Cortex of kidney (tissue), 1 donor: ENCODE measurements around the gene CDK14.
"Not testable (repeated sequence)": the region's sequence is repeated elsewhere in the genome, so short reads cannot be mapped to it uniquely, and the experiment has no call there.

Source experiments
- DNase-seq: peaks from one replicate; lab custom pipeline; 2025; lab: John Stamatoyannopoulos, UW

CDK14 gene

DNA sequence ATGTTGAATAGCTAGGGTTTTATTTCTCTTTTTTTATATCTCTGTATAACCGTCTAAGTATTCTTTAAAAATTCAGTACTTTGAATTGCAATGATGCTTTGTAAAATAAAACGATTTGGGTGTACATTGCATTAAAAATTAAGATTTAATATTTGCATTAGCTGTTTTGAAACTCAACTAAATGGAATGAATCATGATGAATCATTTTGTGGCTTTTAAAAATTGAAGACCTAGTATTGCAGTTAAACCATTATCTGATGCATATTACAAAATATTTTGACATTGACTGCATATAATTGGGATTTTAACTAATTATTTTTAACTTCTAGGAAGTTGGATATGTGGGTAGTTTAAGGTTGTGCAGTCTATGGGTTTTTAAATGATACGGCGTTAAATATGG lies 314.0 kb downstream of the CDK14 start:
- no peak for DNase-seq

DNA sequence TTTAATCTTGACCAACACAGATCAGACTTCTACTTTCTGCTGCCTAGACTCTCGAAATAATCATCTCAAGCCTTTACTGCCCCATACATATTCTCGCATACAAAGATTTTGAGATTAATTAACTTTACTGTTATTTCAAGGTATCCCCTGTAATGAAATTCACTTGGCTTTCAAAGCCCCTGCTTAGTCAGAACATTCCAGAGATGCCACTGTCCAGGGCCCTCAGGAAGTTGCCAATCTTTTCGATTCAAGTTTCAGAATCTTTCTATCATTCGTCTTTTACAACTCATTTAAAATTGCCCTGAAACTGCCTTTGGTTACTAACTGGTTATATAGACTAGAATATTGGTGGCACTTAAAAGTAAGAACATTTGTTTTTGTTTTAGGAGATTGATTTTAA lies 320.2 kb downstream of the CDK14 start:
- no peak for DNase-seq

DNA sequence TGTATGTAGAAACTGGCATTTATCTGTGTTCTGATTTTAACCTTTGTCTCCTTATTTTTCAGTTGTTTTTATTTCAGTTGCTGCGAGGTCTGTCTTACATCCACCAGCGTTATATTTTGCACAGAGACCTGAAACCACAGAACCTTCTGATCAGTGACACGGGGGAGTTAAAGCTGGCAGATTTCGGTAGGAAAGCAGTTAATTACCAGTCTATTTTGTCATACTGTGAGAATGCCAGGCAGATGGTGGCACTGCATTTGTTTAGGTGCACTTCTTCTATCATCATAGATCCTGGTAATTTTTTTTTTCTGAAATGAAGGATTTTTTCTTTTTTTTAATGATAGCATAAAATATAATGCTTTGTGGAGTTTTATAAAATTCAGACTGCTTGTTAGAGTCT lies 321.4 kb downstream of the CDK14 start:
- no peak for DNase-seq

DNA sequence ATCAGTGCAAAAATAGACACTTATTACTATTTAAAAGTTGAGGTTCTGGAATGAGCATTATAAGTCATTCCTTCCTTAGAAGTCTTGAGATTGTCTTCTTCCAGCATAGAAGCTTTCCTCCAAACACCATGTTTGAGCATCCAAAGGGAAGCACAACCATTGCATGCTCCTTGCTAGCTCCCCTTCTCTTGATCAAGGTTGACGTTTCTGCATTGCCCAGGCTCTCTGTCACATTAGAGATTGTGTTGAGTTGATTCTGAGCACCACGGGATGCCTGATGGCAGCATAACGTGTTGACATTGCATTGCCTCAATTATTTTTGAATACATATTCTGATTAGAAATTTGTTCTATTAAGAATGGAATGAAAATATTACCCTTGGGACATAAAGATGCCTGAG lies 322.2 kb downstream of the CDK14 start:
- no peak for DNase-seq

DNA sequence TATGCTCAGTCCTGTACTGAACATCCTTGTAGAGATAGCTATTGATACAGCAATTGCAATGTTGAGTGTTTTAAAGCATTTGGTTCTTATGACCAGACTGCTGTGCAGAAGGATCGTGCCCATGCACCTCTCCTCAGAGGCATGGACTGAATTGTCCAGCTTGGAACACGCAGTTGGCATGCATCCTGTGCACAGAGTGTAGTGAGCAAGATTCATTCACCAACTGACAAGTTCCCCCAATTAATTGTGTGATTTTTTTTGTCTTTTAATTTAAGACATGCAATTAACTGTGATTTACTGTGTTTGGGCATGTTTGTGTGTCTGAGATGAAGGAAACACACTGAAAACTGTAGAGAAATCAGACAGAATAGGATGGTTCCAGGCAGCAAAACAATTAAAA lies 323.7 kb downstream of the CDK14 start:
- no peak for DNase-seq

DNA sequence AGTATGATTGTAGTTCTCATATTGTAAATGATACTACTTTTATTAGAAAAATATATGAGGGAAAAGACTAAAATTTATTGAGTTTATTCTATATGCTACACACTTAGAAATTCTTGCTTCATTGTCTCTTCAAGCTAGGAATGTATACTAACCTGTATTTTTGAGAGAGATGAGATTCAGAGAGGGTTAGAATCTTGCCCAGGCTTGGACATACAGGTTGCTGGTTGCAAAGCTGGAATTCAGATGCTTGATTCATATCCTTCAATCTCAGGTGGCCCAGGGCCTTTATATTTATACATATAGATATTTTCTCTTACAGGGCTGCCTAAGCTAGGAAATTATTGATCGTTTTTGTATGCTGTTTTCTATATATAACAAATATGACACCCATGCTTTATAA lies 324.2 kb downstream of the CDK14 start:
- DNase-seq: no peak

DNA sequence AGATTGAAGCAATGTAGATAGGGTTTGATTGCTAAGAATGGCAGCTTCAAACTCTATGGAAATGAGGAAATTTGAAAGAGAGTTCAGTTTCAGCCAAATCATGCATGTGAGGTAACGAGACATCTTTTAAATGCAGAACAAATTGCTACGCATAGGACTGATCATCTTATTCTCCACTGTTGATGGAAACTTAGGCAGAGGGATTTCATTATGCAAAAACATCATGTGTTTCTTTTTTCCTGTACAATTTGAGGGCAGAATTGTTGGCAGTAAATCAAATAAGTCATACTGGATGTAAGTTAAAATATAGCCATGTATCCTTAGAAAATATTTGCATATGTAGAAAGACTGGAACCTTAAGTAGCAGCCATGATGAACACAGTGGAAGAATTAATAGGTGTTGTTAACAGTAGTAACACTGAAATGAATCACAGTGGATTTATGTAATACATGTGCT lies 327.4 kb downstream of the CDK14 start:
- no peak for DNase-seq

DNA sequence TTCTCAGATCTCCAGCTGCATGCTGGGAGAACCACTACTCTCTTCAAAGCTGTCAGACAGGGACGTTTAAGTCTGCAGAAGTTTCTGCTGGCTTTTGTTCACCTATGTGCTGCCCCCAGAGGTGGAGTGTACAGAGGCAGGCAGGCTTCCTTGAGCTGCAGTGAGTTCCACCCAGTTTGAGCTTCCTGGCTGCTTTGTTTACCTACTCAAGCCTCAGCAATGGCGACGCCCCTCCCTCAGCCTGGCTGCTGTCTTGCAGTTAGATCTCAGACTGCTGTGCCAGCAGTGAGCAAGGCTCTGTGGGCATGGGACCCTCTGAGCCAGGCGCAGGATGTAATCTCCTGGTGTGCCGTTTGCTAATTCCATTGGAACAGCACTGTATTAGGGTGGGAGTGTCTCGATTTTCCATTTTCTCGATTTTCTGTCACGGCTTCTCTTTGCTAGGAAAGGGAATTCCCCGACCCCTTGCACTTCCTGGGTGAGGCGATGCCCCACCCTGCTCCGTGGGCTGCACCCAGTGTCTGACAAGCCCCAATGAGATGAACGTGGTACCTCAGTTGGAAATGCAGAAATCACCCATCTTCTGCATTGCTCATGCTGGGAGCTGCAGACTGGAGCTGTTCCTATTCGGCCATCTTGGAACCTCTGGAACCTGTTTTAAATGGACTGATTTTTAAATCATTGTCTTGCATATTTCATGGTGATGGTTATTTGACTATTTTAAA lies 332.7 kb downstream of the CDK14 start:
- DNase-seq: not testable (repeated sequence)

DNA sequence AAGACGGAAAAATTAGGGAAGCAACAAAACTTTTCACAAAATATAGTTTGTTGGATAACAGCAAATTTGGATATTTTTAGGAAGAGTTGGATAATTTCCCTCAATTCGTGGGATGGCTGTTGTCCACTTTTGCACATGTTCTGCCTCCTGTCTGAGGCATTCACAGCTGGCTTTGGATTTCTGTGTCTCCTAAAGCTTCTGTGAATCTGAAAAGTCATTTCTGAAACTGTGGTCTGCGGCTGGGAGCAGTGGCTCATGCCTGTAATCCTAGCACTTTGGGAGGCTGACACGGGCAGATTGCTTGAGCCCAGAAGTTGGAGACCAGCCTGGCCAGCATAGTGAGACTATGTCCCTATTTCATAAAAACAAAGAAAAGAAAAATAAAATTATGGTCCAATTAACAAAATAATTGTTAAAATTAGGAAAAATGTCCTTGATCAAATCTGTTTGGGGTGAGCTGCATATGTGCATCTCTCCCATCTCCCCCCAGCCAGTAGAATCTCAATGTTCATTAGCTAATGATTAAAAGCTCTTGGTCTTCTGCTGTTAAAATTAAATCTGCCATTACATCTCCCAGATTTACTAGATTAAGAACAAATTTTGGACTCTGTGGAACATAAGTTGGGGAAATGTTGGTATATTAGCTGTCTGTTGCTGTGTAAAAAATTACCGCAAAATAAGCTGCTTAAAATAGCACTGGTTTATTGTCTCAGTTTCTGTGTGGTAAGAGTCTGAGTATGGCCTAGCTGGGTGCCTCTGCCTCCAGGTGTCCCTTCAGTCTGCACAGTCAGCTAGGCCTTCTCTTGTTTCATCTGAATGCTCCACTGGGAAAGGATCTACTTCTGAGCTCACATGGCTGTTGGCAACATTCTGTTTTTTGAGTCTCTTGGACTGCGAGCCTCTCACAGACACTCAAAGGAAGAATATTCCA lies 336.1 kb downstream of the CDK14 start:
- DNase-seq: no peak

DNA sequence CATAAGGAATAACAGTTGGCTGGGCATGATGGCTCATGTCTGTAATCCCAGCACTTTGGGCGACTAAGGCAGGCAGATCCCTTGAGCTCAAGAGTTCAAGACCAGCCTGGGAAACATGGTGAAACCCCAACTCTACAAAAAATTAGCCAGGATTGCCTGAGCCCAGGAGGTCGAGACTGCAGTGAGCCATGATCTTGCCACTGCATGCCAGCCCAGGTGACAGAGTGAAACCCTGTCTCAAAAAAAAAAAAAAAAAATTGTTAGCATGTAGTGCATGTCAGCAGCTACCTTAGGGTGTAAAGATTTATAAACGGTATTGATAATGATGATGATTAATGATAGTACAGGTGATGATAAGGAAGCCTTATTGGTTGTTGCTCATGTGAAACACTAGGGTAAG lies 336.9 kb downstream of the CDK14 start:
- no peak for DNase-seq

DNA sequence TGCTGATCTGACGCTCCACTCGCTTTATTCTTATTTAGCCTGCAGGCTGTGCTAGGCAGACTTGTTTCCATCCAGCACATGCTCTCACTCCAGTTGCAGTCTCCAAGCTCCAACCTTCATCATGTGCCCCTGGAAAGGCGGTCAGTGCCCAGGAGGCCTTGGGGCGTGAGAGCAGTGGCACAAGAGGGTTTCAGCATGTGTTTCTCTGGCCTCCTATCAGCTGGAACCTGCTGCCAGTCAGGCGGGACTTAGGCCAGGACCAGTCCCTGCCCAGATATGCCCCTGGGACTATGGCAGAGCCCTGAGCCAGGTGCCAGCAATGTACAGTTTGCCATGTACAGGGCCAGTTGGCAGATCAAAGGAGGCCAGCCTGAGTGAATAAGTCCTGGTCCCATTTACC lies 337.9 kb downstream of the CDK14 start:
- no peak for DNase-seq

DNA sequence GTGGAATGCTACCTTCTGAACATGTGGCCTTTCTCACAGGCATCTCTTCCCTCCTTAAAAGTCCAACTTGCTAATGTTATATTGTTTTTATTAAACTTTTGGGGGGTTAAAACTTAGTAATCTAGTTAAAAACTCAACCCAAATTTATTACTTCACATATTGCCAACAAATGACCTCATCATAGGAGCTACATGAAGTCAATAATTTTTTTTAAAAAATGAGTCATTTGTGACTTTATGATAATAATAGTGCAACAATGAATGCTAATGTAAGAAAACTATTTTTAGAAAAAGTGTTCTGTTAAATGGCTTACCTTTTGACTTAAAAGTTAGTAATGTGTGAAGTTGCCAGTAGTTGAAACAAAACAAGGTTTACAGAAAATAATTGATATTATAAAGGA lies 342.2 kb downstream of the CDK14 start:
- no peak for DNase-seq

DNA sequence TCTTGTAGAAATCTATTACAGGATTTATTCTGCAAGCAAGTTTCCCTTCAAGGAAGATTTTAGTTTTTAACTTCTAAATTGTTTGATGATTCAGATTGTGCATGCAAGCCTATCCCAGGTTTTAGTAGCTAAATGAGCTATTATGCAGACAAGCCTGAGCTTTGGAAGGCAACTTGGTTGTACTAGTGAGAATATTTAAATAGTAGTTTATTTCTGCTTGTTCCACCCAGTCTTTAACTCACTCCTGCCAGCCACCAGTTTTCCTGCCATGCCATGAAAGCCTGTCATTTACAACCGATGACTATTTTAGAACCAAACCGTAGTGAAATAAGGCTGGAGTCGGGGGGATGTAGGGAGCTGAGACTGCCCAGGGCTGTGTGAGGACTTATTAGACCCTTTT lies 343.5 kb downstream of the CDK14 start:
- no peak for DNase-seq

DNA sequence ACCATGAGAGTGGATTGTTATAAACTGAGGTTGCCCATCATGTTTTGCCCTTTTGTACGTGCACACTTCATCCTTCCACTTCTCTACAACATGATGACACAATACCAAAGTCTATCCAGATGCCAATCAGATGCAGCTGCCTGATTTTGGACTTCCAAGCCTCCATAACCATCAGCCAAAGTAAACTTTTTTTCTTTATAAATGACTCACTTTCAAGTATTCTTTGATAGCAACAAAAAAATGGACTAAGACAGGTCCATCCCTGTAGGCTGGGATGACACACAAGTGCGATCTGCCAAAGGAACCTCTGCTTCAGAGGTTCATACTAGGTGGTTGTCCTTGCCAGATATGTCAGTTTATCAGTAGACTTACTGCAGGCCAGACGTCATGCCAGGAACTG lies 347.9 kb downstream of the CDK14 start:
- DNase-seq: no peak

DNA sequence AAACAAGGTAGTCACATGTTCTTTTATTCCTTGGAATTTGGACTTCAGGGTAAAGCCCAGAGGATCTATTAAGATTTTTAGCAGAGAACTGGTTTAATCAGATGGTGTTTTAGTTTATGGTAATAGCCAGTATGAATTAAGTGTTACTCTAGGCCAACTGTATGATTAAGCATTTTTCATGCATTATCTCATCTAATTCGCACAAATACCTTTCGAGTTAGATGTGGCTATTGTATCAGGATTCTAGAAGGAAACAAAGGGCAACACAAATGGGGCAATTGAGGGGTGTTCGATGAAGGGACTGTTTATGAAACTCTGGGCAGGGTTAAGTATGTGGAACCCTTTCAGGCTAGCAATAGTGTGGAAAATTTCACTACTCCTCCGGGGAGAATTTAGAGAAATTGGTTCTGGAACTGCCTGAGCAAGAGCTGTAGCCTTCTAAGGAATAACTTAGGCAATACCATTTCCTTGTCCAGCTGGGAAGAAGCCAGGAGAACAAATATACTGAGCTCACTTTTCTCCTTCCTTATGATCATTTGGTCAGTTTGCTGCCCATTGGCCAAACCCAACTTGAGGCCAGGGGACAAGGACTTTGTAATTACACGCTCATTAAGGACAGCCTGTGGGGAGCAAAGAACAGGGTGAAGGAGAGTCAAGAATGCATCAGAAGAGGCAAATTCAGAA lies 349.1 kb downstream of the CDK14 start:
- no peak for DNase-seq

DNA sequence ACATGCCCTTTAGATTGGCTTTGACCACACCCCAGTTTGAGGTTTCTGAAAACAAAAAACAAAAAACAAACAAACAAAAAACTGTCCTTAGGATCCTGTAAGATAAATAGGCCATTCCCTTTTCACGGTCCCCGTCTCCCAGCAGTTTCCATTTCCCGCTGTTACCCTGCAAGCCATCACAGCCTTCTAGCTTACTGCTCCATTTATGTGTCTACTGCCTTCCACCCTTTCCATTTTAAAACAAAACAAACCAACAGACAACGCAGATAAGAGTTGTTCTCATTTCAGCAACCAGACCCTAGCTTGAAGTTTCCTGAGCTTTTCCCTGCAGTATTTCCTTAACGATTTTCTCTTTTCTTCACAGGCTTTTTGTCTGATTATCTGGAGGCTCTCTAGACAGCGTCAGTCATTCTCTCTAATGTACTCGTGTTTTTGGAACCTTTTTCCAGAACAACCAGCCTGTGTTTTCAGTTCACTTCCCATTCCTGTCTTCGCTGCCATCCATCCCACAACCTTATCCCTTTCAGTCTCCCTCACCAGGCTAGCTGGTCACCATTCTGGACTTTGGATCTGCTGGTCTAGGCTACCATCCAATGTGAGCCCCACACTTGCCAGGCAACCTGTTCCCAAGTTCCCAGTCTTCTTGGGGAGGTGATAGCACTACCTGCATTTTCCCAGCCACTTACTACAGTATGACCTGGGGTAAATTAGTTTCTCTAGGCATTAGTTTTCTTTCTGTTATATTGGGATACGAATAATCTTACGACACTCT lies 350.8 kb downstream of the CDK14 start:
- no peak for DNase-seq

DNA sequence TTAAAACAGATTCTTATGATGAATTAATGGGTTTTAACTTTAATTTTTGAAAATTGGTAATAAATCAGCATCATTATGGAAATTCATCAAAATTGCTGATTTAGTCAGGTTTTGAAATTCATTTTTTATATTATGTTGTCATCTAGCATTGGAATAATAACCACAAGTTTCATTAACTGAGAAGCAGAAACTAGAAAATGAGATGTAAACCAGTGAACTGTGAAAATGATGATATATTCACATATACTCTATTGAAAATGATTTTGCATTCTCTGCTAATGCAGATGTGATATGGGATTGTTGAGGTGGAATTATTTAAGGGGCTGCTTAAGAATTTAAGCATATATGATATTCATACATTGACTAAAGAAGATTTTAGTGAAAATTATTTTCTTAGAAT lies 352.0 kb downstream of the CDK14 start:
- no peak for DNase-seq

DNA sequence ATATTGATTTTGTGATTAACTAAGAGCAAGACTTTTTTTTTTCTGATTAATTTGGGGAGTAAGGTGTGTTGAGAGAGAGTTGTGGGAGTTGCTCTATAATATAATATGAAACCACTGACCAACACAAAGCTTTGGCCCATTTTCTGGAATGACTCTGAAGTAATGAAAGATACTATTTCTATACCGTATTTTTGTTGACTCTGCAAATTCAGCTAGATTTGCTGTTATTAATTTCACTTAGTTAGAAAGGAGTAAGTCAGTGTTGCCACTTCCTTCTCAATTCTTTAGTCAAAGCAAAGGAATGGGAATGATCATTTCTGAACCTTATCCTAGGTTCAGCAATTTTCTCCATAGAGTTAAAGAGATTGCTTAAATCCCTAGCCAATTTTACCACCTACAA lies 355.1 kb downstream of the CDK14 start:
- no peak for DNase-seq

DNA sequence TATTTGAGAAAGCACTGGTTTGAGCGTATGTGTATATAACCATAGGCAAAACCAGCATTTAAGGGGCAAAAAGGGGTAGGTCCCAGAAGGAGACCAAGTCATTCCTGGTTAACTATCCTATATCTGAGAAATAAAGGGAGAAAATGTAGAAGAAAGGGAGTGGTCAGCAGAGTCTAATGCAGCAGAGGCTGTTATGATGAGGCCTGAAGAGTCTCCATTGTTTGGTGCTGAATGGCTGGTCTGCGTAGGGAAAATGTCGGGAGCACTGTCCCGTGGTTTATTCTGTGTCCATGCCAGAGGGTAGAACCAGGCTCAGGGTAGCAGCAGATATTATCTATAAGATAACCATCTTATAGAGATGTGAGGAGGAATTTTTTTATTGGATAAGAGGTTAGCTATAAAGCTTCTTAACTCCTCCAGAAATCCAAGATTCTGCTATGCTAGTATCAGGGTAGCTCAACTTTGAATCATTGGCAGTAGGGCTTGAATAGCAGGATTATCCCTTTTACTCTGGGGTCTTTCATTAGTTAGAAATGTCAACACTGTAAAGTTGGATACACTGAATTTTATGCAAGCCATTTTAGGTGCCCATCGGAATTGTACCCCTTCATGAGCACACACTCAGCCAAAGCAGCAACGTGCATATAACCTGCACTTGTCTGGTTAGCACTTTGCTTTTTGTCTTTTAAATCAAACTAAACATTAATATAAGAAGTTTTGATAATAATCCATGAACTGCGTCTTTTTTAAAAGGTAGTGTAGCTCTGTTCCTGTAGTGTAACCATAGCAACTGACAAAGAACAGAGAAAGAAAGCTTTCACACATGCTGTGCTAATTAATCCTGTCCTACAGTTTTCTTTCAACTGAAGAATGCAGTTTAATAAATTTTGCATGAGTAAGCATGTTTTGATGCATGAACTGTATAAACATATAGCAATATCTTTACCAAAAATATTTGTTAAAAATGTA lies 356.1 kb downstream of the CDK14 start:
- DNase-seq: no peak

DNA sequence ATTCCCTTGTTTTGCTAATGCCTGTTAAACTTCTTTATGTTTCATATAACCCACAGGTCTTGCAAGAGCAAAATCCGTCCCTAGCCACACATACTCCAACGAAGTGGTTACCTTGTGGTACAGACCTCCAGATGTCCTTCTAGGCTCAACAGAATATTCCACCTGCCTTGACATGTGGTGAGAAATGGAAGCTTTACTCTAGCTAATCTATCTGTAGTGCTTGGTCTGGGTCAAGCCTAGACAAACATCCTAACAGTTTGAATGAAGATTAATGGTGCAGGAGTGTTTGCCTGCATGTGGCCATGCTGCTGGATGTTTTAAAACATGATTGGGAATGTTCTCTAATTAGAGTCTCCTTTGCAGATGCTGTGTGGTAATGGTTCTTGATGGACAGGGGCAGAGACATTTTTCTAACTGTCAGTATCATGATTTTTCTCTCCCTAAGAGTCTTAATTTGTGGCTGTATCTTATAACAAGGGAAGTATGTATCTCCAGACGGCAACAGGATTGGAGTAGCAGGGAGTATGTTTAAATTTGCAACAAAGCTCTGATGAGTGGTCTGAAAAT lies 359.6 kb downstream of the CDK14 start:
- DNase-seq: no peak
